Measurements from ENCODE around the gene NOL9.

The NOL9 gene

GRCh38 chr1:6517435-6517851 is 36.9 kb downstream of the NOL9 start:
- DNase-seq: no peak

- DNase-seq: no peak
Observed at GRCh38 chr1:6515771-6516170, 38.5 kb downstream of the NOL9 start.

GRCh38 chr1:6513320-6513801 is 41.0 kb downstream of the NOL9 start:
- DNase-seq: no peak

- DNase-seq: no peak
Observed at GRCh38 chr1:6512908-6513280, 41.4 kb downstream of the NOL9 start.

- no peak for DNase-seq
Observed at GRCh38 chr1:6512245-6512907, 41.9 kb downstream of the NOL9 start.

- no peak for DNase-seq
Observed at GRCh38 chr1:6511561-6512244, 42.6 kb downstream of the NOL9 start.

- no peak for DNase-seq
Observed at GRCh38 chr1:6511056-6511455, 43.3 kb downstream of the NOL9 start.

- DNase-seq: no peak
Observed at GRCh38 chr1:6510493-6510892, 43.8 kb downstream of the NOL9 start.

- DNase-seq: no peak
Observed at GRCh38 chr1:6509919-6510291, 44.4 kb downstream of the NOL9 start.

- no peak for DNase-seq
Observed at GRCh38 chr1:6509220-6509918, 44.9 kb downstream of the NOL9 start.

GRCh38 chr1:6508816-6509189 is 45.5 kb downstream of the NOL9 start:
- no peak for DNase-seq

GRCh38 chr1:6508154-6508815 is 46.0 kb downstream of the NOL9 start:
- DNase-seq: no peak

- DNase-seq: no peak
Observed at GRCh38 chr1:6507461-6507911, 46.8 kb downstream of the NOL9 start.

- no peak for DNase-seq
Observed at GRCh38 chr1:6507037-6507428, 47.3 kb downstream of the NOL9 start.

- DNase-seq: no peak
Observed at GRCh38 chr1:6506210-6507036, 47.9 kb downstream of the NOL9 start.

GRCh38 chr1:6505367-6506209 is 48.7 kb downstream of the NOL9 start:
- no peak for DNase-seq

GRCh38 chr1:6504887-6505286 is 49.4 kb downstream of the NOL9 start:
- no peak for DNase-seq

- no peak for DNase-seq
Observed at GRCh38 chr1:6503884-6504602, 50.3 kb downstream of the NOL9 start.

- DNase-seq: no peak
Observed at GRCh38 chr1:6502000-6502891, 52.1 kb downstream of the NOL9 start.

GRCh38 chr1:6501279-6501813 is 53.0 kb downstream of the NOL9 start:
- no peak for DNase-seq

Measured in activated CD8-positive, alpha-beta memory T cell treated with anti-CD3 and anti-CD28 coated beads, Interleukin-2, amount 50 U/mL, for 48 hours (primary cell).